Peyer's patch (tissue), 4 donors: ENCODE results near the gene ICE2. TPM values are rescaled to one million over a fixed set of nuclear protein-coding genes. Genes with fewer than 3 reads are reported as not detected.

ENCODE experiments used
- DNase-seq, 3 donors: peaks; one replicate each; pipeline ENCODE4 v3.0.0-alpha.2; 2017 to 2019
- H3K27ac ChIP-seq, 4 donors: fragments of 200-600 bp; sonication (generic); one replicate each; pipeline ENCODE4 v1.5.1; 2016 to 2019
- H3K27me3 ChIP-seq, 2 donors: fragments of 200-600 bp; sonication (generic); one replicate each; pipeline ENCODE4 v1.5.1; 2019
- H3K36me3 ChIP-seq, 3 donors: fragments of 200-600 bp; sonication (generic); one replicate each; pipeline ENCODE4 v1.5.1; 2016 to 2019
- H3K4me1 ChIP-seq, 4 donors: fragments of 200-600 bp; sonication (generic); one replicate each; pipeline ENCODE4 v1.5.1; 2016 to 2019
- H3K4me3 ChIP-seq, 4 donors: fragments of 200-600 bp; sonication (generic); 1 replicate in 3 of 4; 2 replicates in 1 of 4; pipeline ENCODE4 v1.5.1; 2016 to 2019; ENCODE audit warnings: mild to moderate bottlenecking in 1 of 4
- H3K9me3 ChIP-seq, 4 donors: fragments of 200-600 bp; sonication (generic); one replicate each; pipeline ENCODE4 v1.5.1; 2016 to 2019; ENCODE audit warnings: mild to moderate bottlenecking in 1 of 4
- POLR2A ChIP-seq, 2 donors: fragments of 450-650 bp; IDR thresholded peaks; one replicate each; pipeline ENCODE4 v1.5.1; 2017; ENCODE audit warnings: antibody characterized with exemption in 2 of 2, mild to moderate bottlenecking in 2 of 2, moderate library complexity in 2 of 2
- total RNA-seq, 4 donors: library from RNA; depleted of rRNA; stranded (reverse); fragments of >200 nt; gene quantifications; one replicate each; pipeline ENCODE4 v1.1.0, GENCODE V29; 2016
- TF ChIP-seq, protein P1 (sequence below), 6 experiments: fragments of 450-650 bp in 4 of 6; fragments of 200-600 bp in 2 of 6; sonication (generic) in 1 of 6; IDR thresholded peaks; one replicate each; pipeline ENCODE4 v1.5.1; 2017 to 2019; ENCODE audit warnings: antibody characterized with exemption in 6 of 6, mild to moderate bottlenecking in 3 of 6, moderate library complexity in 1 of 6

Gene ICE2
- total RNA-seq, 4 donors from 2014 or later: 14.7 to 27.2 (median 19.6) TPM

DNA sequence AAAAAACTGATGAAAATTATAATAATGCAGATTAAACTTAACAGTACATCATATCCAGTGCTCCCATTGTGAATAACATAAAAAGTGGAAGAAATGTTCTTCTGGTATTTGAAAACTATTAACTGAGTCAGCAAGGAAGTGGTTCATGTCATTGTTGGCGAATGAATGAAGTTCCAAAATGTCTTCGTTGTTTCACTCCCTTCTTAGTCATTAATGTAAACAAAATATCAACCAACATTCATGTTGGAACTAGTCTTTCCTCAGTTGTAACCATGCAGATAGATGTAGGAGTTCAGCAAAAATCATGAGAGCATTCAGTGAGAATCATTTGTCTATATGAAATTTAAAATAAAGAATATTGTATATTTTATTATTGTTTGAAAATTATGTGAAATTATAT, 44.1 kb upstream of the ICE2 start:
- Histone ChIP-seq H3K9me3 (no peaks in the 10 kb centered on the region), H3K27ac (no peak overlapping the region), H3K27me3 (no peaks in the 10 kb centered on the region), H3K36me3 (no peaks in the 10 kb centered on the region), H3K4me3 (no peak overlapping the region), H3K4me1 (peaks cover 0 to 5% (median 0%) of the 10 kb centered on the region in 4 donors)
- no peak for TF ChIP-seq POLR2A (IDR thresholded peaks at IDR 0.05)
- TF ChIP-seq, protein P1, sequence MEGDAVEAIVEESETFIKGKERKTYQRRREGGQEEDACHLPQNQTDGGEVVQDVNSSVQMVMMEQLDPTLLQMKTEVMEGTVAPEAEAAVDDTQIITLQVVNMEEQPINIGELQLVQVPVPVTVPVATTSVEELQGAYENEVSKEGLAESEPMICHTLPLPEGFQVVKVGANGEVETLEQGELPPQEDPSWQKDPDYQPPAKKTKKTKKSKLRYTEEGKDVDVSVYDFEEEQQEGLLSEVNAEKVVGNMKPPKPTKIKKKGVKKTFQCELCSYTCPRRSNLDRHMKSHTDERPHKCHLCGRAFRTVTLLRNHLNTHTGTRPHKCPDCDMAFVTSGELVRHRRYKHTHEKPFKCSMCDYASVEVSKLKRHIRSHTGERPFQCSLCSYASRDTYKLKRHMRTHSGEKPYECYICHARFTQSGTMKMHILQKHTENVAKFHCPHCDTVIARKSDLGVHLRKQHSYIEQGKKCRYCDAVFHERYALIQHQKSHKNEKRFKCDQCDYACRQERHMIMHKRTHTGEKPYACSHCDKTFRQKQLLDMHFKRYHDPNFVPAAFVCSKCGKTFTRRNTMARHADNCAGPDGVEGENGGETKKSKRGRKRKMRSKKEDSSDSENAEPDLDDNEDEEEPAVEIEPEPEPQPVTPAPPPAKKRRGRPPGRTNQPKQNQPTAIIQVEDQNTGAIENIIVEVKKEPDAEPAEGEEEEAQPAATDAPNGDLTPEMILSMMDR (IDR thresholded peaks at IDR 0.05): no peak
- DNase-seq: no peak

DNA sequence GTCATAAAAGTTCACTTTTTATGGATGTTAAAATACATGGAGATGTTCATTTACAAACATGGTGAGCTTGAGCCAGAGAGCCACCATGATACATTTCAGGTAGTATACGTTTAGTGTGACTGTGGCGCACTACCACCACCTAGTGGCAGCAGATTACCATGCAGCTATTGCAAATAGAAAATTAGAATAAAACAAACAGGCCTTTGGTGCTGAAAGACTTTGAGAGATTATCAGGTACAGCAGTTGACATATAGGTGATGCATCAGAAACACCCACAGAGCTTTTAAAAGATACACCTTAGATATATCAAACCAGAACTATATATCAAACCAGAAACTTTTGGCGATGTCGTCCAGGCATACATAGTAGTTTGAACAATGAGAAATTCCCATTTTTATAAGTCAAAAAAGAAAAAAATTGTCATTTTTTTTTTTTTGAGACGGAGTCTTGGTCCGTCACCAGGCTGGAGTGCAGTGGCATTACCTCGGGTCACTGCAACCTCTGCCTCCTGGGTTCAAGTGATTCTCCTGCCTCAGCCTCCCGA, 42.0 kb upstream of the ICE2 start:
- TF ChIP-seq POLR2A (IDR thresholded peaks at IDR 0.05): no peak
- TF ChIP-seq, protein P1 (IDR thresholded peaks at IDR 0.05): peak; percentile 78 to 94 (median 92)
- peak; percentile 64 to 91 (median 76) for DNase-seq
- Histone ChIP-seq H3K4me3 (no peak overlapping the region), H3K4me1 (peaks cover 0 to 3% (median 0%) of the 10 kb centered on the region in 4 donors), H3K27me3 (no peaks in the 10 kb centered on the region), H3K36me3 (no peaks in the 10 kb centered on the region), H3K9me3 (no peaks in the 10 kb centered on the region), H3K27ac (no peak overlapping the region)

DNA sequence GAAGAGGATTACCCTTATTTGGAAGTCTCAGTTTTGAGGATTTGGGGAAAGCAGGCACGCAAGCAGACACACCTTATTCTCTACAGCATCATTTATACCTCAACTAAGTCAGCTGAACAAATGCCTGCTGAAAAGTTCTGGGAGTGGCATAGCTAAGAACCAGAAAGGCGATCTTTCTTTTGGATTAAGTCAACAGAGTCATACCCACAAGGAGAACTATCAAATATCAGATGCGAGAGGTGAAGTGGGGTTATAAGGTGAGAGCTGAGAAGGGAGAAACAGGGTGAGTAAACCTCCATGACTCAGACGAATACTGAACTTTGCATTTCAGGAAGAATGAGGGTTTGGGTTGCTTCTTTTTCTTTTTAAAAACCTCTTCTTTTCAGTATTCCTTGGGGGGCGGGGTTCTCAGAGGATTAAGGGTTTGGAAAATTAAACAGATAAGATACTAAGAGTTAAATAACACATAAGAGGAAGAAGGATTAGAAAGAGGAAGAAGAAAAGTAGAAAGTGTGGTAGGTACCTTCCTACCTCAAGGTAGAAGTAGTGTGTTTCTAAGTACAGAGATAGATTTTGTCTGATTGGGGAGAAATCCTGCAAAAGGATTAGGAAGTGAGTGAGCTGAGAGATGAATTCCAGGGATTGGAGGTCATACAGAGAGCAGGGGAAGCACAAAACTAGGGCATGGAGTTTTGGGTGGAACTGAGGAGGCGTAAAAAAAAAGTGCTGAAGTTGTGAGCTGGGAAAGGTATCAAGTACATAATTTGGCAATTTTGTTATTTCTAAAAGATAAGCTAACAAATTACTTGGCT, 41.3 kb upstream of the ICE2 start:
- no peaks in the 10 kb centered on the region for H3K9me3 ChIP-seq
- TF ChIP-seq POLR2A (IDR thresholded peaks at IDR 0.05): no peak
- TF ChIP-seq, protein P1 (IDR thresholded peaks at IDR 0.05): no peak
- H3K4me3 ChIP-seq: no peak overlapping the region
- H3K27ac ChIP-seq: no peak overlapping the region
- no peaks in the 10 kb centered on the region for H3K4me1 ChIP-seq
- H3K27me3 ChIP-seq: no peaks in the 10 kb centered on the region
- no peak for DNase-seq
- H3K36me3 ChIP-seq: no peaks in the 10 kb centered on the region

DNA sequence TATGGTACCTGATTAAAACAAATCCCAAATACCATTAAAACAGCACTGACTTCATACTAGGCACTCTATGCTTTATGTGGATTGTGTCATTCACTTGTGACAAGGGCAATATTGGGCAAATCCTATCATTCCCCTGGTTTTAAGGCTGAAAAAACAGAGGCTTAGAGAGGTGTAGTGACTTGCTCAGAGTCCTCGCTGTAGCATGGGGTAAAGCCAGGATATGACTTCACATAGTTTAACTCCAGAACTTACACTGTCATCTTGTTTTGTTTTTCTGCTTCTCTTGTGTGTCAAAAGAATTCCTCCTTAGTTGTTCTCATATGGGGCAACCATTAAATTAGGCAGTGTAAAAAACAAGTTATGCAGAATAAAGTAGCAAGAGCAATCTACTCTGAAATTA, 40.3 kb upstream of the ICE2 start:
- Histone ChIP-seq H3K9me3 (no peaks in the 10 kb centered on the region), H3K27ac (no peak overlapping the region), H3K4me3 (no peak overlapping the region), H3K36me3 (peaks cover 0 to 3% (median 0%) of the 10 kb centered on the region in 3 donors), H3K4me1 (no peaks in the 10 kb centered on the region), H3K27me3 (no peaks in the 10 kb centered on the region)
- TF ChIP-seq, protein P1 (IDR thresholded peaks at IDR 0.05): no peak
- no peak for TF ChIP-seq POLR2A (IDR thresholded peaks at IDR 0.05)
- DNase-seq: no peak

DNA sequence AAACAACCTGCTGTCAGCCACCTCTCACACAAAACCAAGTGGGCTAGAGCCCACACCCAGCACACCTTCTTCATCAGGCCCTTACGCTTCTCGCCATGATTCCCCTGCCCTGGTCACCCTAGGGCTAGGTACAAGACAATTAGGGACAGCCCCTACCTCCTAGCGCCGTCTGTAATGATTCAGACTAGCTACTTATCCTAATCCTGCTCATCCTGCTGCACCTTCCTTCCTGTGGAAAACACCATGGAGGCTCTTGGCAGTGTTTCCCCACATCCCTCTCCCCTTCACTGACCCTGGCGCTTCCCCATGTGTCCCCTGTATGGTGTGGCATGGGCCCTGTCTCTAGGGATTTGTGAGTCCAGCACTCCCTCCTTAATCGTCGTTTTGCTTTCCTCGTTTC, 39.6 kb upstream of the ICE2 start:
- no peak for TF ChIP-seq POLR2A (IDR thresholded peaks at IDR 0.05)
- TF ChIP-seq, protein P1 (IDR thresholded peaks at IDR 0.05): no peak
- Histone ChIP-seq H3K36me3 (peaks cover 0 to 5% (median 0%) of the 10 kb centered on the region in 3 donors), H3K9me3 (no peaks in the 10 kb centered on the region), H3K27me3 (no peaks in the 10 kb centered on the region), H3K4me1 (no peaks in the 10 kb centered on the region), H3K27ac (no peak overlapping the region), H3K4me3 (no peak overlapping the region)
- DNase-seq: no peak
